Liver (tissue), 10 donors: ENCODE data around the gene TP53INP2. TPM values are rescaled to one million over a fixed set of nuclear protein-coding genes. Genes with fewer than 3 reads are reported as not detected.

Source experiments
- DNase-seq: peaks from one replicate; pipeline ENCODE4 v3.0.0-alpha.2; 2017; ENCODE audit warnings: low spot score
- H3K27ac ChIP-seq, 2 donors: one replicate each; pipeline ENCODE4 v1.7.0; 2013; ENCODE audit warnings: inconsistent platforms in 2 of 2, low read length in 2 of 2, control low read depth in 1 of 2, low read depth in 1 of 2, mild to moderate bottlenecking in 1 of 2
- H3K27me3 ChIP-seq, 4 donors: one replicate each; pipeline versions ENCODE4 v1.6.1 to v1.7.0; 2013; ENCODE audit warnings: low read length in 3 of 4, inconsistent platforms in 1 of 4, mild to moderate bottlenecking in 1 of 4, moderate library complexity in 1 of 4; ENCODE audit not compliant: control insufficient read depth in 4 of 4, insufficient read depth in 4 of 4
- H3K36me3 ChIP-seq, 4 donors: one replicate each; pipeline versions ENCODE4 v1.6.1 to v1.7.0; 2013; ENCODE audit warnings: low read length in 3 of 4, mild to moderate bottlenecking in 3 of 4, low read depth in 1 of 4, moderate library complexity in 1 of 4; ENCODE audit not compliant: control insufficient read depth in 4 of 4, insufficient read depth in 3 of 4
- H3K4me1 ChIP-seq, 4 donors: one replicate each; pipeline versions ENCODE4 v1.6.1 to v1.7.0; 2013; ENCODE audit warnings: low read length in 3 of 4, mild to moderate bottlenecking in 3 of 4, moderate library complexity in 1 of 4; ENCODE audit not compliant: control insufficient read depth in 4 of 4, insufficient read depth in 4 of 4
- H3K4me3 ChIP-seq, 3 donors: one replicate each; pipeline versions ENCODE4 v1.6.1 to v1.7.0; 2013; ENCODE audit warnings: low read length in 3 of 3, control low read depth in 1 of 3, low read depth in 1 of 3, mild to moderate bottlenecking in 1 of 3
- H3K9ac ChIP-seq, 2 donors: one replicate each; pipeline ENCODE4 v1.7.0; 2013; ENCODE audit warnings: low read length in 2 of 2, mild to moderate bottlenecking in 2 of 2, moderate library complexity in 2 of 2, control low read depth in 1 of 2, low read depth in 1 of 2
- H3K9me3 ChIP-seq, 4 donors: one replicate each; pipeline versions ENCODE4 v1.6.1 to v1.7.0; 2013; ENCODE audit warnings: low read length in 3 of 4; ENCODE audit not compliant: control insufficient read depth in 4 of 4
- ATF3 ChIP-seq: IDR thresholded peaks from 2 replicates; pipeline ENCODE4 v1.6.1; 2016; ENCODE audit warnings: antibody characterized with exemption
- CTCF ChIP-seq: fragments of 150-350 bp; IDR thresholded peaks from 2 replicates; pipeline ENCODE4 v1.5.1; 2017; ENCODE audit warnings: improper control_type of control experiment, low read depth, low read length; ENCODE audit not compliant: missing input control
- EGR1 ChIP-seq, 2 donors: IDR thresholded peaks; 2 replicates each; pipeline ENCODE4 v1.6.1; 2016 to 2018; ENCODE audit warnings: antibody characterized with exemption in 2 of 2, low read depth in 2 of 2
- FOXA1 ChIP-seq: IDR thresholded peaks from 2 replicates; pipeline ENCODE4 v1.6.1; 2016; ENCODE audit warnings: antibody characterized with exemption
- FOXA2 ChIP-seq: IDR thresholded peaks from 2 replicates; pipeline ENCODE4 v1.6.1; 2016; ENCODE audit warnings: antibody characterized with exemption
- GABPA ChIP-seq, 2 donors: IDR thresholded peaks in 1 of 2; conservative IDR thresholded peaks in 1 of 2; 2 replicates each; pipeline ENCODE4 v1.6.1; 2016; ENCODE audit warnings: antibody characterized with exemption in 2 of 2, mild to moderate bottlenecking in 1 of 2, moderate library complexity in 1 of 2
- HNF4A ChIP-seq, 2 donors: conservative IDR thresholded peaks; 2 replicates each; pipeline ENCODE4 v1.6.1; 2016; ENCODE audit warnings: antibody characterized with exemption in 2 of 2, mild to moderate bottlenecking in 2 of 2
- HNF4G ChIP-seq: IDR thresholded peaks from 2 replicates; pipeline ENCODE4 v1.6.1; 2016; ENCODE audit warnings: antibody characterized with exemption
- RXRA ChIP-seq, 2 donors: IDR thresholded peaks; 2 replicates each; pipeline ENCODE4 v1.6.1; 2017 to 2018; ENCODE audit warnings: antibody characterized with exemption in 2 of 2, mild to moderate bottlenecking in 1 of 2
- TAF1 ChIP-seq: conservative IDR thresholded peaks from 2 replicates; pipeline ENCODE4 v1.6.1; 2016; ENCODE audit warnings: antibody characterized with exemption, mild to moderate bottlenecking
- YY1 ChIP-seq: IDR thresholded peaks from 2 replicates; pipeline ENCODE4 v1.6.1; 2016; ENCODE audit warnings: antibody characterized with exemption, mild to moderate bottlenecking
- WGBS: extraction: QIAGEN DNeasy Blood & Tissue Kit; methylation state at CpG from one replicate; pipeline ENCODE4 v1.1.7; 2013; 5-methylcytosine and 5-hydroxymethylcytosine counted together
- polyA plus RNA-seq, 2 donors: library from polyadenylated mRNA; stranded (reverse) in 1 of 2; unstranded in 1 of 2; fragments of 200-250 nt in 1 of 2; fragments of >200 nt in 1 of 2; fragmentation: Nextera tagmentation in 1 of 2; extraction: Ambion mirVana in 1 of 2; gene quantifications; one replicate each; pipeline versions ENCODE4 v1.2.1 to v1.2.3, GENCODE V29; 2013 to 2015
- small RNA-seq: library from RNA; depleted of rRNA; stranded (forward); fragments of <200 nt; gene quantifications from one replicate; pipeline ENCODE3, GENCODE V24; 2014
- total RNA-seq, 2 donors: library from RNA; depleted of rRNA; stranded (reverse); fragments of >200 nt; gene quantifications; one replicate each; pipeline ENCODE4 v1.2.3, GENCODE V29; 2014
- donor health status: healthy.
- donor health status: healthy.
- donor health status: healthy.
- donor health status: healthy.
- donor health status: healthy.

The TP53INP2 gene
- total and polyA plus RNA-seq, 4 donors: 3.0 to 14.5 (median 7.0) TPM

- peaks cover 11 to 58% (median 27%) of the 10 kb centered on the region in 4 donors for H3K36me3 ChIP-seq
Measured at GRCh38 chr20:34762031-34762555, 57.9 kb downstream of the TP53INP2 start.

More at GRCh38 chr20:34762031-34762555, 57.9 kb downstream of the TP53INP2 start:
- Histone ChIP-seq H3K4me1 (no peaks in the 10 kb centered on the region), H3K27me3 (no peaks in the 10 kb centered on the region), H3K4me3 (no peak overlapping the region), H3K9ac (no peak overlapping the region), H3K27ac (no peak overlapping the region), H3K9me3 (no peaks in the 10 kb centered on the region)
- whole genome bisulfite sequencing: 7% methylated on average over 1 of the region's 1 CpG
- TF ChIP-seq ATF3: no peak
- no peak for TF ChIP-seq RXRA (IDR thresholded peaks at IDR 0.05)
- no peak for TF ChIP-seq YY1
- TF ChIP-seq EGR1 (IDR thresholded peaks at IDR 0.05; ENCODE audit: low read depth in 2 of 2): no peak
- TF ChIP-seq HNF4G: no peak
- no peak for TF ChIP-seq FOXA1
- TF ChIP-seq GABPA (IDR thresholded peaks at IDR 0.05 in 1 of 2, conservative IDR thresholded peaks at IDR 0.05 in 1 of 2): no peak
- no peak for TF ChIP-seq TAF1
- TF ChIP-seq FOXA2: no peak
- TF ChIP-seq CTCF: no peak
- no peak for TF ChIP-seq HNF4A (conservative IDR thresholded peaks at IDR 0.05)
- no peak for DNase-seq

Small RNA genes lying within 50 kb of the gene (small RNA-seq; reads per million reads assigned to genes)
- not detected for gene AL118520.1

Other genes with a start within 250 kb of the TP53INP2 start
- gene DYNLRB1, start 187.9 kb upstream of the TP53INP2 start, total RNA-seq: 10 to 100 TPM; 15.8 to 31.7 TPM
- gene DYNLRB1, start 187.9 kb upstream of the TP53INP2 start, polyA plus RNA-seq: 10 to 100 TPM; 57.8 to 66.9 TPM
- 1 to 10 TPM; 4.9 to 6.3 TPM for gene MAP1LC3A, start 145.6 kb upstream of the TP53INP2 start, total RNA-seq
- gene MAP1LC3A, start 145.6 kb upstream of the TP53INP2 start, polyA plus RNA-seq: 10 to 100 TPM; 19.1 to 38.8 TPM
- gene PIGU, start 27.3 kb upstream of the TP53INP2 start, total RNA-seq: 1 to 10 TPM; 6.4 to 7.2 TPM
- 10 to 100 TPM in 1 of 2 donors, 1 to 10 TPM in 1; 7.2 to 10.0 TPM for gene PIGU, start 27.3 kb upstream of the TP53INP2 start, polyA plus RNA-seq
- 1 to 10 TPM; 5.4 to 6.1 TPM for gene NCOA6, start 121.3 kb downstream of the TP53INP2 start, total RNA-seq
- gene NCOA6, start 121.3 kb downstream of the TP53INP2 start, polyA plus RNA-seq: 10 to 100 TPM in 1 of 2 donors, 1 to 10 TPM in 1; 6.4 to 13.1 TPM
- 1 to 10 TPM; 5.4 to 6.5 TPM for gene GGT7, start 168.5 kb downstream of the TP53INP2 start, total RNA-seq
- gene GGT7, start 168.5 kb downstream of the TP53INP2 start, polyA plus RNA-seq: 1 to 10 TPM; 3.7 to 8.1 TPM
- 100 to 1,000 TPM; 103 to 260 TPM for gene ACSS2, start 172.3 kb downstream of the TP53INP2 start, total RNA-seq
- gene ACSS2, start 172.3 kb downstream of the TP53INP2 start, polyA plus RNA-seq: 10 to 100 TPM; 29.8 to 56.6 TPM